B cell (primary cell): ENCODE results near the gene AK1.

Source experiments
- CTCF ChIP-seq: fragments of 200-600 bp; IDR thresholded peaks from one replicate; pipeline ENCODE4 v1.8.0; 2022; ENCODE audit warnings: antibody characterized with exemption, mild to moderate bottlenecking
- EZH2 ChIP-seq: IDR thresholded peaks from 2 replicates; pipeline ENCODE4 v1.6.1; 2012; ENCODE audit warnings: borderline replicate concordance, low read depth, mild to moderate bottlenecking, moderate library complexity, low read length; ENCODE audit not compliant: insufficient read depth, poor library complexity, severe bottlenecking

- no peak for TF ChIP-seq CTCF
- TF ChIP-seq EZH2 = no peak
Observed at GRCh38 chr9:127893392-127893791, 15.9 kb upstream of the AK1 start.
